NOMO-1 treated with DMSO at 0.1 percent for 48 hours (cell line): ENCODE measurements around the gene TRIM37.
"Not testable (repeated sequence)": the region's sequence is repeated elsewhere in the genome, so short reads cannot be mapped to it uniquely, and the experiment has no call there.

Experiments
- DNase-seq: peaks from one replicate; lab custom pipeline; 2025; ENCODE audit not compliant: unreplicated experiment; lab: John Stamatoyannopoulos, UW

Gene TRIM37

GRCh38 chr17:58995247-58995940 is 111.3 kb downstream of the TRIM37 start:
- DNase-seq: no peak

GRCh38 chr17:58993311-58993710 is 113.4 kb downstream of the TRIM37 start:
- no peak for DNase-seq

- DNase-seq: no peak
Observed at GRCh38 chr17:58991718-58992331, 114.9 kb downstream of the TRIM37 start.

DNA sequence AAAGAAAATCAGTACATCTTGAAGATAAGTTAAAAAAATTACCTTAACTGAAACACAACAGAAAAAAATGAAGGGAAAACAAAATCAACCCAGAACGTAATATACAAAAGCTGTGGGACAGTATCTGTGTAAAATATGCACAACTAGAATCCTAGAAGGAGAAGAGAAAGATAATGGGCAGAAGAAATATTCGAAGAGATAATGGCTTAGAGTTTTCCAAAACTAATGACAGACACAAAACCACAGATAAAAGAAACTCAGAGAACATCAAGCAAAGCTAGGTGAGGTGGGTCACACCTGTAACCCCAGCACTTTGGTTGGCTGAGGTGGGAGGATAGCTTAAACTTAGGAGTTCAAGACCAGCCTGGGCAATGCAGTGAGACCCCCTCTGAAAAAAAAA is 117.1 kb downstream of the TRIM37 start:
- no peak for DNase-seq

- DNase-seq: no peak
Observed at GRCh38 chr17:58985971-58986370, 120.7 kb downstream of the TRIM37 start.

DNA sequence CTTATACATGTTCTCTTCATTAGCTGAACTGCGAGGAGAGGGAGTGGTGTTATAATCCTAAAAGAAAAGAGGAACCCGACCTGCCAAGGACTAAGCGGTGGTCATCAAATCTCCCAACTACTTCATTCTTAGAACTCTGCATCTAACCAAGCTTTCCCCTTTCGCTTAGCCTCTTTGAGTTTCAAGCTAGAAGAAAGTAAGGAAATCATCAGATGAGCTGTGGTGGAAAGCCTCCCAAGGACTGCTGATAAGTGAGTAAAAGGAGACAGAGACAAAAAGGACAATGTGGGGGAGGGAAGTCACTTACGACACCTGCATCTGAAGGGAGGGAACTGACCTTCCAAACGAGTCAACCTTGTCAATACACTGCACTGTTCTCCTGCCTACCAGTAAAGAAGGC is 121.3 kb downstream of the TRIM37 start:
- DNase-seq: peak; percentile 56

GRCh38 chr17:58982626-58983025 is 124.1 kb downstream of the TRIM37 start:
- no peak for DNase-seq

GRCh38 chr17:58980706-58981481 is 125.8 kb downstream of the TRIM37 start:
- no peak for DNase-seq

GRCh38 chr17:58976541-58976940 is 130.1 kb downstream of the TRIM37 start:
- DNase-seq: no peak

DNA sequence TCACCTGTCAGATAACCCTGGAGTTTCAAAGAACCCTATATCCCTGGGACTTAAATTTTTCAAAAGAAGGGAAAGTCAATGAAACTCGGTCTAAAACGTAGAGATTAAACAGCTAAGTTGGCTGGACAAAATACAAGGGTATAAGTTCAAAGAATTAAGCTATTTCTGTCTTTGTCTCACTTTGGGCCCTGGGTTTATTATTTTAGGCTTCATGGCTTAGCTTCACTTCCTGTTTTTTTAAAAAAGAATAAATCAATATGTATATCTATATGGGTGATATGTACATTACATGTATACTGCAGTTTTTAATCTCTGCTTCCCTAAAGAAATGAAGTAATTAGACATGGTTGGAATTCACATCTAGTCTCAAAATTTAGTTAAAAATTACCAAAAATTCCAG is 132.3 kb downstream of the TRIM37 start:
- DNase-seq: peak; percentile 54

DNA sequence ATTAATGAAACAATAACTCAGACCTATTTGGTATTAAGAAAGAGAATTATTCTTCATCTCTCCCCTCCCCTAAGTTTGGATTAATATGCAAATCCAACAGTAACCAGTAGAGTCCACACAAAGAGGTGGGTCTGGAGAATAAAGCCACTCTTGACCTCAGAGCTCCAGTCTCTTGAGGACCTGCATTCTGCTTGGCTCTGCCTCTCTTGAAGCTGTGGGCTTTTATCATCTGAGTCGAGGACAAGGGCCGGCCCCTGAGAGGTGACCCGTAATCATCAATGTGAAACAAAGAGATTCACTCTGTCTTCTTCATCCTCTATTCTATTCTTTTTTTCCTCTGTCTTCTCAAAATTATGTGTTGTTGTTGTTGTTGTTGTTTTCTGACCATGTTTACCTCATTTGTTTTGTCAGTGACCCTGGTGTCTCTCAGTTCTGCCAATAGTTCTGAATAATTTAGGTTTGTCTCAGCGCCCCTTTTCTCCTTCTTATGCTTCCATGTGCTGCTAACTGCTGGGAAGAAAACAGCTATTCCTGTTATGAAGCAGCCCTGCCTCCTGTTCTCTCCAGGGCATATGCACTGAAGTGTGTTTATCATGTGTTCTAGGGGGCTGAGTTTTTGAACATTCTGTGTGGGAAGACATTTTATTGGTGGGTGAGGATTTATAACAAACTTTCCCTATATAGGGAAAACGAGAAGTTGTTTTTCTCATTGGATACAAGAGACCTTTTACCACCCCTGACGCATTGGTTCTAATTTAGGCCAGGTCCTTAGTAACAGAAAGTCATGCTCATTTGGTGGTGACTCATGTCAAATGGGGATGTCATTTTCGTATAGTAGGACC is 135.8 kb downstream of the TRIM37 start:
- DNase-seq: peak; percentile 44

DNA sequence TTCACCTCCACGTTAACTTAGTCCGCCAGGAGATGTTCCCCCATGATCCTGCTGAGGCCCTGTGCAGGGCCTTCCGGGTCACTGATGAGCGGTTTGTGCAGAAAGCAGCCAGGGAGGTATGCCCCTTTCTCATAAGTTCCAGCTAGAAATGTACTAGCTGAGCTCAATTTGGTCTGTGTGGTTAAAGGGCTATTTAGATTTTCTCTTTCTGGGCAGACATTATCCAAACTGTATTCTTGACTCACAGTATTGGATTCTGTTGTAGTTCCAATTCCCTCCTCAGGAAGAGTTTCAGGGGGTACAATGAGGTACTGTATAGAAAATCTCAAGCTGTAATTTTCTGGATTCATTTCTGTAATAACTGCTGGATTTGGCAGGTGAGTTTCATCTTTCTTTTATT is 137.1 kb downstream of the TRIM37 start:
- no peak for DNase-seq

- DNase-seq: no peak
Observed at GRCh38 chr17:58969156-58969555, 137.5 kb downstream of the TRIM37 start.

GRCh38 chr17:58968426-58969061 is 138.1 kb downstream of the TRIM37 start:
- DNase-seq: no peak

DNA sequence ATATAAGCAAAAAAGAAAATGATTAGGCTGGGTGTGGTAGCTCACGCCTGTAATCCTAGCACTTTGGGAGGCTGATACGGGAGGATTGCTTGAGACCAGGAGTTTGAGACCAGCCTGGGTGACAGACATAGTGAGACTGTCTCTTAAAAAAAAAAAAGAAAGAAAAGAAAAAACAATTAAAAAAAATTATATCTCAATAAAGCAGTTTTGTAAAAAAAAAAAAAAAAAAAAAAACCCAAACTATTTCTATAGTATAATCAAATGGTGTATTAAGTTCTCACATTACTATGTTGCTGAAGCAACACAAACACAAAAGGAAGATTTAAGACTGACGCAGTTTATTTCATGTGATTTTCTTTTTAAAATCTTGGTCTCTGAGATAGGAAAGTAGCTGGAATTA is 140.5 kb downstream of the TRIM37 start:
- no peak for DNase-seq

DNA sequence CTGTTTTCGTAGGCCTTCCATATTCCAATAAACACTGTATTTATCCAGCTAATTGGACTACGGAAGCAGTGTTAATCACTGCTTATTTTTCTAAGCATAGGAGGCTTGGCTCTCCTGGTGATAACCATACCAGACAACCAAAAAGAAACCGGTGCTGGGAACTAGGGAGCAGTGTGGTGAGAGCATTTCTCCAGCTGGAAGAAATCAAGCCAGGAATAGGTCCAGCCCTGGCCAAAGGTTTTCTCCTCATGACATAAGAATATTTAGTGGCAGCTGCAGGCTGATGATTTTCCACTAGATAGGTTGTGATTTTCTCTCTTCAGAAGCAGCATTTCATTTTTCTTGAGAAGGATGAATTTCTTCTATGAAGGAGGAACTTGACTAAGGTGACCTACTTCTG is 141.5 kb downstream of the TRIM37 start:
- no peak for DNase-seq

GRCh38 chr17:58960068-58960467 is 146.6 kb downstream of the TRIM37 start:
- peak; percentile 21 for DNase-seq

DNA sequence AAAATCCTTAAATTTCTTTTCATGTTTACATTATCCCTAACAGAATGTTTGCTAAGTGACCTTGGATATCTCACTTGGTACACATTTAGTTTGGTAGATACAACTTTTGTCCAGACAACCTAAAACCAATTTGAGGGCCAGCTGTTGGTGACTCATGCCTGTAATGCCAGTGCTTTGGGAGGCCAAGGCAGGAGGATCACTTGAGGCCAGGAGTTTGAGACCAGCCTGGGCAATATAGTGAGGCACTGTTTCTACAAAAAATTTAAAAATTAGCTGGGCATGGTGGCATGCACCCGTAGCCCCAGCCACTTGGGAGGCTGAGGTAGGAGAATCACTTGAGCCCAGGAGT is 149.0 kb downstream of the TRIM37 start:
- DNase-seq: not testable (repeated sequence)

GRCh38 chr17:58956997-58957724 is 149.5 kb downstream of the TRIM37 start:
- no peak for DNase-seq

- DNase-seq: peak; percentile 69
Observed at GRCh38 chr17:58954358-58954757, 152.3 kb downstream of the TRIM37 start.
